Activated CD4-positive, alpha-beta T cell treated with anti-CD3 and anti-CD28 coated beads for 24 hours (primary cell): Measurements from ENCODE around the gene CELSR2.

Experiments
- DNase-seq, 2 donors: peaks; one replicate each; pipeline ENCODE4 v3.0.0-alpha.2; 2020; ENCODE audit warnings: low read depth in 2 of 2

The CELSR2 gene

GRCh38 chr1:109228167-109228566 lies 21.2 kb upstream of the CELSR2 start:
- no peak for DNase-seq

DNA sequence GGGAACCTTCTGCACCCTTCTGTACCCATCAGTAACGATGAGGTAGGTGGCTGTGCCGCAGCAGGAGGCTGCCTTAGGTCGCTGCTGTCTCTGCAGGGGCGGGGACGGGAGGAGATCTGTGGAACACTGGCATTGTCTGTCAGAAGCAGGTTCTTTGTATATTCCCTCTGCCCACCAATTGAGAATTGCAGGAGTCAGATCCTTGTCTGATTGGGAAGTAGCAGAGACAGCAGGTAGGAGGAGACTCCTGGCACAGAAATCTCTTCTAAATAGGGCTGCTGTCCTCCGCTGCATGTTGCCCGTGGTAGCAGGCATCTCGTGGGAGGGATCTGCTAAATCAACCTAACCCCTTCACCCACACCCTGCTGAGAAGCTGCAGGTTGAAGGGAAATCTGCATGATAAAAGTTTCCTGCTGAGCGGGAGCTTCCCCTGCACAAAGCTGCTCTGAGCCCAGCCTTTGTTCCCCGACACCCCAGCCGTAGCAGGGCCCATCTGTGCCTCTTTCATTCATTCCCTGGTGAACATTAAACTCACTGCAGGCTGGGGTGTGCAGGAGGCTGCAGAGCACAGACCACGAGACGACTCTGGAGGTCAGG lies 19.7 kb upstream of the CELSR2 start:
- DNase-seq: no peak

GRCh38 chr1:109231066-109231465 lies 18.3 kb upstream of the CELSR2 start:
- no peak for DNase-seq

DNA sequence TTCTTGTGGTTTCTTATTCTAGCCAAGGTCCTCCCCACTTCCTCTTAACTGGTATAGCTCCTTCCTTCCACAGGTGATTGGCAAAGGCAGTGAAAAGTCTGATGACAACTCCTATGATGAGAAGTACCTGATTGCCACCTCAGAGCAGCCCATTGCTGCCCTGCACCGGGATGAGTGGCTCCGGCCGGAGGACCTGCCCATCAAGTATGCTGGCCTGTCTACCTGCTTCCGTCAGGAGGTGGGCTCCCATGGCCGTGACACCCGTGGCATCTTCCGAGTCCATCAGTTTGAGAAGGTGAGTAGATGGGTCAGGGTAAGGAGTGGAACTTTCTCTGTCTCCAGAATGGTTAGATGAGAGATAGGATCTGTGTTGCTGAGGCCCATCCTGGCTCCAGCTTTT lies 14.2 kb upstream of the CELSR2 start:
- DNase-seq: no peak

DNA sequence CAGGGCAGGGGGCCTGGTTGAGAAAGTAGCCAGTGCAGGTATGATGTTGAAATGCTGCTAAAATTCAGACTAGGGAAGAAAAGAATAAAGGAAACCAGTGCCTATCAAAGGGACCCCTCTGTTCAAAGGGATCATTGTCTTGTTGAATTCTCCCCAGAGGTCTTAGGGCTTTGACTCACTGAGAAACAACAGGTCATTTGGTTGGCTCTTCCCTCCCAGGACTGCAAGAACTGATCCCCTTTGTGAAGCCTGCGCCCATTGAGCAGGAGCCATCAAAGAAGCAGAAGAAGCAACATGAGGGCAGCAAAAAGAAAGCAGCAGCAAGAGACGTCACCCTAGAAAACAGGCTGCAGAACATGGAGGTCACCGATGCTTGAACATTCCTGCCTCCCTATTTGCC lies 11.8 kb upstream of the CELSR2 start:
- no peak for DNase-seq

- DNase-seq: no peak
These were observed 11.0 kb upstream of the CELSR2 start for GRCh38 chr1:109238382-109238781.

- DNase-seq: no peak
These were observed 10.3 kb upstream of the CELSR2 start for GRCh38 chr1:109239047-109239408.

- DNase-seq: no peak
These were observed 9.8 kb upstream of the CELSR2 start for GRCh38 chr1:109239409-109240068.

DNA sequence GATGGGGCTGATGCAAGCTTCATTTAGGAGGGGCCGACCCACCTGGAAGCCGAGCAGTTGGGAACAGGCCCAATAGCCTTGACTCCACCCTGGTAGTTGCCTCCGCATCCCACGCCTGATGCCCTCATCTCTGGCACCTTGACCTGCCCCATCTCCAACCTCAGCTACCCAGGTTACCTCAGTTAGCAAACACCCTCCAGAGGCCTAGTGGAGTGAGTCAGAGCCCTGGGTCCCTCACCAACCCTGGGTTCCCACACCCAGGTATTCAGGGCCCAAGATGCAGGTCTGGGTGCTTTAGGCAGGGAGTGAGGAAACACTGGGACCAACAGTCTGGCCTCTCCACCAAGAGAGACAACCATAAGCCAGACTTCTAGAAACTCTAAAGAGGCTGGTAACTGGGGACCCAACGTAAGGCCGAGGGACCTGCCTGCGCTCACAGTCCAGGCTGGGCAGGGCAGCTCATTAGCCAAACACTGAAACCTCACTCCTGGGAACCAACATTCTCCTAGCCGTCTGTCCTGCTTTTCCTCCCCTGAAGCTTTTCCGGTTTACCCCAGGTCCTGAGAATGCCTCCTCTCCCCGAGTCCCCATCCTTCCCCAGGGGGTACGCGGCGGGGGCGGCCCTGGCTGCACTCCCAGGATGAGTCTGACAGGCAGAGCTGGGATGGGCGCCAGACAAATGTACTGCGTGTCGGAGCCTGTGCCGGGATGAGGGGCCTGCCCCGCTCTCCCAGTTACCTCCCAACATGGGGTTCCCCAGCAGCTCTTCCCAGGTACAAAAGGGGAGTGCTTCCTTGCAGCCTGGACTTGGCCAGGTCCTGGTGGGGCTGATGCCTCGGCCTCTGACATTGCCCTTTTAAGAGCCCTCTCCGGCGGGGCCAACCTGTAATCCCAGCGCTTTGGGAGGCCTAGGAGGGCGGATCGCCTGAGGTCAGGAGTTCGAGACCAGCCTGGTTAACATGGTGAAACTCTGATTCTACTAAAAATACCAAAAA lies 8.9 kb upstream of the CELSR2 start:
- DNase-seq: no peak

GRCh38 chr1:109241344-109241743 lies 8.0 kb upstream of the CELSR2 start:
- DNase-seq: no peak

- DNase-seq: no peak
These were observed 7.4 kb upstream of the CELSR2 start for GRCh38 chr1:109241841-109242345.

DNA sequence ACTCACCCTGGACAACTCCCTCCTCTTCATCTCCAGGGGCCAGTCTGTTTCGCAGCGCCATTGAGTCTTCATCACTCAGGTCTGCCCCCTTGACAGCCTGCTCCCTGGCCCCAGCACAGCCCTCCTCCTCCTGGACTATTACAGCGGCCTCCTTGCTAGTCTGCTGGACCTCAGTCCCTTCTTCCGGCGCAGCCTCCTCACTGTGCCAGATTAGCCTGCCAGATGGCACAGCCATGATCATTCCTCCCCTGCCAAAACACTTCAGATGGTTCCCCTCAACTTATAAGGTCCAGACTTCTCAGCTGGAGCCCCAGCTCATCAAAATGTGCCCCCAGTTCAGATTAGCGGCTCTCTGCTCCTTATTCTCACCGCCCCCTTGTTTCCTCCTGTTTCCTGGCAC lies 7.0 kb upstream of the CELSR2 start:
- no peak for DNase-seq

GRCh38 chr1:109243221-109243620 lies 6.1 kb upstream of the CELSR2 start:
- DNase-seq: no peak

- DNase-seq: no peak
These were observed 5.3 kb upstream of the CELSR2 start for GRCh38 chr1:109243860-109244552.

- DNase-seq: no peak
These were observed 3.2 kb upstream of the CELSR2 start for GRCh38 chr1:109246141-109246551.

- DNase-seq: no peak
These were observed 1.7 kb upstream of the CELSR2 start for GRCh38 chr1:109247401-109248365.

DNA sequence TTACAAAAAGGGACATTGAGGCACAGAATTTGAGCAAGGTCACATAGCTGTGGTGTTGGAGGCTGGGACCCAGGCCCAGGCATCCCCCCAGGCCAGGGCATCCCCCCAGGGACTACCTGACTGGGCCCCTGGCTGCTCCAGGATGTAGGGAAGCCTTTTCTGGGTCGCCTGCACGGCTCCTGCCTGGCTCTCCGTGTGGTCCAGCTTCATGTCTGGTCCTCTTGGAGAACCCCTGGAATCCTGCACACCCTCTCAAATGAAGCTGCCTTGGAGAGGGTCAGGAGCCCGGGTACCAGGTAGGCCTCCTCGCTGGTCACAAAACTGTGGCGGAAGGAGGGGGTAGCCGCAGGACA lies 919 bp upstream of the CELSR2 start:
- no peak for DNase-seq

DNA sequence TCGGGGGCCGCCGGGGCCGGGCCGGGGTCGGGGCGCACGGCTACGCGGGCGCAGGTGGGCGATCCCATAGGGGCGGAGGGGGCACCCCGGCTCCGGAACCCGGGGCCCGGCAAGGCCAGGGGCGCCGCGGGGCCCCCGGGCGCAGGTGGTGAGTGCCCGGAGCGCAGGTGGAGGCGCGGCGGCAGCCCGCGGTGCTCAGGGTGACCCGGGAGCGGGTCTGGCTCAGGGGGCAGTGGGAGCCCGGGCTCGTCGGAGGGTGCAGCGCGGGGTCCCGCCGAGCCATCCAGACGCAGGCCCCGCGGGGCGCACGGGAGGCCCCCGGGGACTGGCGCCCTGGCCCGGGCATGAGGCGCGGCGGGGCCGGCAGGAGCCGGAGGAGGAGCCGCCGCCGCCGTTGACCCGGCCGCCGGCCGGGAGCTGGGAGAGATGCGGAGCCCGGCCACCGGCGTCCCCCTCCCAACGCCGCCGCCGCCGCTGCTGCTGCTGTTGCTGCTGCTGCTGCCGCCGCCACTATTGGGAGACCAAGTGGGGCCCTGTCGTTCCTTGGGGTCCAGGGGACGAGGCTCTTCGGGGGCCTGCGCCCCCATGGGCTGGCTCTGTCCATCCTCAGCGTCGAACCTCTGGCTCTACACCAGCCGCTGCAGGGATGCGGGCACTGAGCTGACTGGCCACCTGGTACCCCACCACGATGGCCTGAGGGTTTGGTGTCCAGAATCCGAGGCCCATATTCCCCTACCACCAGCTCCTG lies 489 bp downstream of the CELSR2 start:
- DNase-seq: no peak

DNA sequence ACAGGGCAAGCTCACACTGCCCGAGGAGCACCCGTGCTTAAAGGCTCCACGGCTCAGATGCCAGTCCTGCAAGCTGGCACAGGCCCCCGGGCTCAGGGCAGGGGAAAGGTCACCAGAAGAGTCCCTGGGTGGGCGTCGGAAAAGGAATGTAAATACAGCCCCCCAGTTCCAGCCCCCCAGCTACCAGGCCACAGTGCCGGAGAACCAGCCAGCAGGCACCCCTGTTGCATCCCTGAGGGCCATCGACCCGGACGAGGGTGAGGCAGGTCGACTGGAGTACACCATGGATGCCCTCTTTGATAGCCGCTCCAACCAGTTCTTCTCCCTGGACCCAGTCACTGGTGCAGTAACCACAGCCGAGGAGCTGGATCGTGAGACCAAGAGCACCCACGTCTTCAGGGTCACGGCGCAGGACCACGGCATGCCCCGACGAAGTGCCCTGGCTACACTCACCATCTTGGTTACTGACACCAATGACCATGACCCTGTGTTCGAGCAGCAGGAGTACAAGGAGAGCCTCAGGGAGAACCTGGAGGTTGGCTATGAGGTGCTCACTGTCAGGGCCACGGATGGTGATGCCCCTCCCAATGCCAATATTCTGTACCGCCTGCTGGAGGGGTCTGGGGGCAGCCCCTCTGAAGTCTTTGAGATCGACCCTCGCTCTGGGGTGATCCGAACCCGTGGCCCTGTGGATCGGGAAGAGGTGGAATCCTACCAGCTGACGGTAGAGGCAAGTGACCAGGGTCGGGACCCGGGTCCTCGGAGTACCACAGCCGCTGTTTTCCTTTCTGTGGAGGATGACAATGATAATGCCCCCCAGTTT lies 1.3 kb downstream of the CELSR2 start:
- no peak for DNase-seq
